HepG2 (cell line): Measurements from ENCODE around the gene CAVIN1. TPM values are rescaled to one million over a fixed set of nuclear protein-coding genes. Genes with fewer than 3 reads are reported as not detected.
A peak's percentile ranks its signal among the peaks of the same experiment; 100 is the strongest.
"Not testable (repeated sequence)": the region's sequence is repeated elsewhere in the genome, so short reads cannot be mapped to it uniquely, and the experiment has no call there.

Source experiments
- ATAC-seq: fragments of 200-7000 bp; cut with Tn5 transposase; 3 replicates; pipeline ENCODE4 v1.9.1; 2020; ENCODE audit warnings: mild to moderate bottlenecking, moderate library complexity
- BruUV-seq: library from RNA; stranded (reverse); fragments of 400-500 nt; replicated peaks from 2 replicates; lab custom pipeline; 2021; lab: Mats Ljungman, UMichigan
- CTCF ChIA-PET: fragments of 300-600 bp; formaldehyde crosslinking; extraction: SDS; loops from one replicate; lab custom pipeline; 2021; ENCODE audit warnings: low total read pairs, inconsistent platforms, low intra/inter-chr PET ratio; lab: Yijun Ruan, JAX
- POLR2A ChIA-PET: fragments of 350-600 bp; sonication (Branson Sonifier 250); formaldehyde crosslinking; loops from one replicate; lab custom pipeline; 2020; ENCODE audit warnings: antibody characterized with exemption, inconsistent platforms; lab: Yijun Ruan, JAX
- DNase-seq: peaks from one replicate; pipeline ENCODE4 v3.0.0-alpha.2; 2015; ENCODE audit warnings: low spot score
- FAIRE-seq: peaks from 3 replicates; lab custom pipeline; 2011; peaks lifted over from hg19 to GRCh38; lab: Jason Lieb, UNC
- H2AFZ ChIP-seq: one replicate; pipeline ENCODE4 v1.6.1; 2011; ENCODE audit warnings: low read length, inconsistent platforms
- H3K27ac ChIP-seq: fragments of 300-600 bp; 3 replicates; pipeline ENCODE4 v1.8.0; 2011; ENCODE audit warnings: mixed run types, mild to moderate bottlenecking, mixed read lengths, low read length, inconsistent platforms; ENCODE audit not compliant: insufficient read depth; ENCODE audit errors: extremely low read length
- H3K27me3 ChIP-seq, 2 experiments: fragments of 200-600 bp in 1 of 2; 2 replicates in 1 of 2; 3 replicates in 1 of 2; pipeline versions ENCODE4 v1.6.0 to v1.8.0; 2011; ENCODE audit warnings: low read length in 2 of 2, mild to moderate bottlenecking in 2 of 2, moderate library complexity in 2 of 2, inconsistent platforms in 1 of 2; ENCODE audit not compliant: insufficient read depth in 2 of 2, control insufficient read depth in 1 of 2
- H3K36me3 ChIP-seq, 2 experiments: fragments of 200-600 bp in 1 of 2; replicated peaks in 1 of 2; 2 replicates in 1 of 2; 3 replicates in 1 of 2; pipeline versions ENCODE4 v1.5.1 to v1.8.0; 2011; ENCODE audit warnings: low read length in 2 of 2, inconsistent platforms in 1 of 2; ENCODE audit not compliant: insufficient read depth in 2 of 2, control insufficient read depth in 1 of 2
- H3K4me1 ChIP-seq: 2 replicates; pipeline ENCODE4 v1.5.1; 2012; ENCODE audit warnings: low read length, inconsistent platforms; ENCODE audit not compliant: insufficient read depth
- H3K4me2 ChIP-seq: 2 replicates; pipeline ENCODE4 v1.6.0; 2011; ENCODE audit warnings: low read depth, low read length, inconsistent platforms
- H3K4me3 ChIP-seq, 3 experiments: fragments of 200-600 bp in 1 of 3; sonication (generic), shearing (Covaris generic) in 1 of 3; replicated peaks in 1 of 3; 2 replicates each; pipeline ENCODE4 v1.5.1; 2011 to 2016; ENCODE audit warnings: low read length in 3 of 3, inconsistent platforms in 2 of 3, low read depth in 2 of 3, mild to moderate bottlenecking in 2 of 3, control low read depth in 1 of 3, mixed read lengths in 1 of 3; ENCODE audit not compliant: insufficient read depth in 1 of 3
- H3K79me2 ChIP-seq: one replicate; pipeline ENCODE4 v1.6.1; 2011; ENCODE audit warnings: low read length, inconsistent platforms; ENCODE audit not compliant: insufficient read depth
- H3K9ac ChIP-seq: 2 replicates; pipeline ENCODE4 v1.6.0; 2011; ENCODE audit warnings: mild to moderate bottlenecking, low read depth, low read length, inconsistent platforms; ENCODE audit not compliant: insufficient read depth
- H3K9me3 ChIP-seq: 2 replicates; pipeline ENCODE4 v1.5.1; 2012; ENCODE audit warnings: mild to moderate bottlenecking, low read length
- H4K20me1 ChIP-seq: 2 replicates; pipeline ENCODE4 v1.6.0; 2011; ENCODE audit warnings: inconsistent platforms, mild to moderate bottlenecking, low read length, moderate library complexity; ENCODE audit not compliant: insufficient read depth
- CEBPG ChIP-seq: IDR thresholded peaks from 2 replicates; pipeline ENCODE4 v1.6.1; 2016
- GFI1 ChIP-seq: sonication (generic); formaldehyde crosslinking; IDR thresholded peaks from 2 replicates; pipeline ENCODE4 v1.5.0; 2020; ENCODE audit warnings: missing genetic modification reagents, mild to moderate bottlenecking, borderline replicate concordance
- TEAD3 ChIP-seq: optimal IDR thresholded peaks from 2 replicates; pipeline ENCODE3; 2016; ENCODE audit warnings: borderline replicate concordance
- ZMYM3 ChIP-seq: sonication (generic); formaldehyde crosslinking; IDR thresholded peaks from 2 replicates; pipeline ENCODE4 v1.5.1; 2020; ENCODE audit warnings: mild to moderate bottlenecking, missing genetic modification reagents
- ZNF292 ChIP-seq: sonication (generic); formaldehyde crosslinking; IDR thresholded peaks from 2 replicates; pipeline ENCODE4 v1.8.1; 2022; ENCODE audit warnings: mild to moderate bottlenecking, low read depth, missing genetic modification reagents, borderline replicate concordance
- ZNF460 ChIP-seq: sonication (generic); formaldehyde crosslinking; IDR thresholded peaks from 2 replicates; pipeline ENCODE4 v1.5.1; 2020; ENCODE audit warnings: missing genetic modification reagents, mild to moderate bottlenecking, borderline replicate concordance
- WGBS: methylation state at CpG from one replicate; pipeline ENCODE4 v1.1.6; 2017; ENCODE audit warnings: low lambda C conversion rate; 5-methylcytosine and 5-hydroxymethylcytosine counted together
- in situ Hi-C: cut with HindIII; loops from 2 replicates; pipeline ENCODE4 v1.10.0; 2017; ENCODE audit warnings: low pct_unique_long_range_greater_than_20kb; ENCODE audit not compliant: extremely low pct_ligation_motif_present
- intact Hi-C: fragments of 100-400 bp; cut with micrococcal nuclease; formaldehyde crosslinking; loops from one replicate; pipeline ENCODE4 v1.10.0; 2022; ENCODE audit not compliant: unreplicated experiment
- polyA plus RNA-seq, 8 experiments: library from polyadenylated mRNA; depleted of rRNA in 3 of 8; stranded (reverse) in 7 of 8; unstranded in 1 of 8; fragments of >200 nt; fragmentation: Illumina TruSeq in 4 of 8; extraction: Trizol in 4 of 8; gene quantifications; 2 replicates each; pipeline versions ENCODE4 v1.2.1 to v1.2.3, GENCODE V29; 2011 to 2016; ENCODE audit warnings: low read depth in 4 of 8, missing spikeins in 1 of 8, mixed read lengths in 1 of 8; ENCODE audit not compliant: insufficient read depth in 1 of 8
- total RNA-seq, 5 experiments: library from RNA; depleted of rRNA; stranded (reverse); fragments of >200 nt; fragmentation: Illumina TruSeq; extraction: Trizol; gene quantifications; 2 replicates each; pipeline ENCODE4 v1.2.3, GENCODE V29; 2016; ENCODE audit warnings: low read depth in 1 of 5
- TF ChIP-seq, protein P1 (sequence below): sonication (generic); formaldehyde crosslinking; IDR thresholded peaks from 2 replicates; pipeline ENCODE4 v1.5.0; 2020; ENCODE audit warnings: missing genetic modification reagents
- TF ChIP-seq, protein P2 (sequence below): IDR thresholded peaks from 2 replicates; pipeline ENCODE4 v1.4.0; 2020; ENCODE audit warnings: mild to moderate bottlenecking, missing genetic modification reagents
- TF ChIP-seq, protein P3 (sequence below): sonication (generic); formaldehyde crosslinking; IDR thresholded peaks from 2 replicates; pipeline ENCODE4 v1.5.0; 2020; ENCODE audit warnings: mild to moderate bottlenecking, missing genetic modification reagents

Gene CAVIN1
- total and polyA plus RNA-seq, 2 of the 13 experiments (the other 11 are each of a cell fraction or from before 2014, with no cell fraction given), result 15.9 to 25.5 TPM

DNA sequence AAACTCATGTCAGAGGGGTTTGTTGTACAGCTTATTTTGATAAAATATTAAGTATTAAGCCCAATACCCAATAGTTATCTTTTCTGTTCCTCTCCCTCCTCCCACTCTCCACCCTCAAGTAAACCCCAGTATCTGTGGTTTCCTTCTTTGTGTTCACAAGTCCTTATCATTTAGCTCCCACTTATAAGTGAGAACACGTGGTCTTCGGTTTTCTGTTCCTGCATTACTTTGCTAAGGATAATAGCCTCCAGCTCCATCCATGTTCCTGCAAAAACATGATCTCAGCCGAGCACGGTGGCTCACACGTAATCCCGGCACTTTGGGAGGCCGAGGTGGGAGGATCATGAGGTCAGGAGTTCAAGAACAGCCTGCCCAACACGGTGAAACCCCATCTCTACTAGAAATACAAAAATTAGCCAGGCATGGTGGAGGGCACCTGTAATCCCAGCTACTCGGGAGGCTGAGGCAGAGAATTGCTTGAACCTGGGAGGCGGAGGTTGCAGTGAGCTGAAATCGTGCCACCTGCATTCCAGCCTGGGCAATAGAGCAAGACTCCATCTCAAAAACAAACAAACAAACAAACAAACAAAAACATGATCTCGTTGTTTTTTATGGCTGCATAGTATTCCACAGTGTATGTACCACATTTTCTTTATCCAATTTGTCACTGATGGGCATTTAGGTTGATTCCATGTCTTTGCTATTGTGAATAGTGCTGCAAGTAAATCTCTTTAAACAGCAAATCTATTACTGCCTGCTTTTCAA is 54.1 kb downstream of the CAVIN1 start:
- H3K4me3 ChIP-seq, H3K4me2 ChIP-seq, CTCF ChIA-PET, H2AFZ ChIP-seq, intact Hi-C loops, H3K27ac ChIP-seq, H3K36me3 ChIP-seq, H3K27me3 ChIP-seq, DNase-seq, BruUV-seq, FAIRE-seq, ATAC-seq, H3K9me3 ChIP-seq, in situ Hi-C loops, H3K9ac ChIP-seq: not testable (repeated sequence)
- H3K4me1 ChIP-seq, result peaks cover 35% of the 10 kb centered on the region
- POLR2A ChIA-PET, result interaction anchor here (3.6 kb wide), 1 partner anchor 20 kb away, joined by 10 read pairs; the partner anchor contains the start of gene STAT3
- TF ChIP-seq, protein P1, sequence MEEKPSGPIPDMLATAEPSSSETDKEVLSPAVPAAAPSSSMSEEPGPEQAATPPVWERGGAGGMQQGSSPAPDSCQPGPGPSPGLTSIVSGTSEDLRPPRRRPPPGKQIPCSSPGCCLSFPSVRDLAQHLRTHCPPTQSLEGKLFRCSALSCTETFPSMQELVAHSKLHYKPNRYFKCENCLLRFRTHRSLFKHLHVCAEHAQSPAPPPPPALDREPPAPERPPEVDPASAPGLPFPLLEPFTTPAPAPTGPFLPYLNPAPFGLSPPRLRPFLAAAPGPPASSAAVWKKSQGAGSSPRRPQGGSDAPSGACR, result 0 out of 2 replicates have a peak, but pooled peaks have one; percentile 23
- peaks cover 66% of the 10 kb centered on the region for H3K79me2 ChIP-seq
- peaks cover 19% of the 10 kb centered on the region for H4K20me1 ChIP-seq
- WGBS, result 82% methylated on average over 12 of the region's 12 CpGs

DNA sequence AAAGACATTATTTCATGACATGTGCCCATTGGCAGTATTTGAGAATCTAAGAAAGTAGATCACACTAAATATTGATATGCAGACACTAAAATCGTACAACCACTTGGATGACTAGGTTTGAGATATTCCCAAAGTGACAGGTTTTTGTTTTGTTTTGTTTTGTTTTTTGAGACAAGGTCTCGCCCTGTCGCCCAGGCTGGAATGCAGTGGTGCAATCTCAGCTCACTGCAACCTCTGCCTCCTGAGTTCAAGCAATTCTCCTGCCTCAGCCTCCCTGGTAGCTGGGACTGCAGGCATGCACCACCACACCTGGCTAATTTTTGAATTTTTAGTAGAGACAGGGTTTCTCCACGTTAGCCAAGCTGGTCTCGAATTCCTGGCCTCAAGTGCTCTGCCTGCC is 54.7 kb downstream of the CAVIN1 start:
- H3K9ac ChIP-seq, result not testable (repeated sequence)
- peak; percentile 59; the same call in 1 of the 2 replicates for TF ChIP-seq ZMYM3 (CRISPR knock-in tag)
- peak; percentile 88 for TF ChIP-seq TEAD3 (CRISPR knock-in tag)
- TF ChIP-seq ZNF460 (CRISPR knock-in tag), result peak; percentile 91
- TF ChIP-seq CEBPG (CRISPR knock-in tag), result peak; percentile 59
- TF ChIP-seq ZNF292 (CRISPR knock-in tag), result 0 out of 2 replicates have a peak, but pooled peaks have one; percentile 18
- TF ChIP-seq GFI1, result peak; percentile 51; the same call in 1 of the 2 replicates
- TF ChIP-seq, protein P2, sequence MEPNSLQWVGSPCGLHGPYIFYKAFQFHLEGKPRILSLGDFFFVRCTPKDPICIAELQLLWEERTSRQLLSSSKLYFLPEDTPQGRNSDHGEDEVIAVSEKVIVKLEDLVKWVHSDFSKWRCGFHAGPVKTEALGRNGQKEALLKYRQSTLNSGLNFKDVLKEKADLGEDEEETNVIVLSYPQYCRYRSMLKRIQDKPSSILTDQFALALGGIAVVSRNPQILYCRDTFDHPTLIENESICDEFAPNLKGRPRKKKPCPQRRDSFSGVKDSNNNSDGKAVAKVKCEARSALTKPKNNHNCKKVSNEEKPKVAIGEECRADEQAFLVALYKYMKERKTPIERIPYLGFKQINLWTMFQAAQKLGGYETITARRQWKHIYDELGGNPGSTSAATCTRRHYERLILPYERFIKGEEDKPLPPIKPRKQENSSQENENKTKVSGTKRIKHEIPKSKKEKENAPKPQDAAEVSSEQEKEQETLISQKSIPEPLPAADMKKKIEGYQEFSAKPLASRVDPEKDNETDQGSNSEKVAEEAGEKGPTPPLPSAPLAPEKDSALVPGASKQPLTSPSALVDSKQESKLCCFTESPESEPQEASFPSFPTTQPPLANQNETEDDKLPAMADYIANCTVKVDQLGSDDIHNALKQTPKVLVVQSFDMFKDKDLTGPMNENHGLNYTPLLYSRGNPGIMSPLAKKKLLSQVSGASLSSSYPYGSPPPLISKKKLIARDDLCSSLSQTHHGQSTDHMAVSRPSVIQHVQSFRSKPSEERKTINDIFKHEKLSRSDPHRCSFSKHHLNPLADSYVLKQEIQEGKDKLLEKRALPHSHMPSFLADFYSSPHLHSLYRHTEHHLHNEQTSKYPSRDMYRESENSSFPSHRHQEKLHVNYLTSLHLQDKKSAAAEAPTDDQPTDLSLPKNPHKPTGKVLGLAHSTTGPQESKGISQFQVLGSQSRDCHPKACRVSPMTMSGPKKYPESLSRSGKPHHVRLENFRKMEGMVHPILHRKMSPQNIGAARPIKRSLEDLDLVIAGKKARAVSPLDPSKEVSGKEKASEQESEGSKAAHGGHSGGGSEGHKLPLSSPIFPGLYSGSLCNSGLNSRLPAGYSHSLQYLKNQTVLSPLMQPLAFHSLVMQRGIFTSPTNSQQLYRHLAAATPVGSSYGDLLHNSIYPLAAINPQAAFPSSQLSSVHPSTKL (CRISPR knock-in tag), result 0 out of 2 replicates have a peak, but pooled peaks have one; percentile 9
- TF ChIP-seq, protein P3, sequence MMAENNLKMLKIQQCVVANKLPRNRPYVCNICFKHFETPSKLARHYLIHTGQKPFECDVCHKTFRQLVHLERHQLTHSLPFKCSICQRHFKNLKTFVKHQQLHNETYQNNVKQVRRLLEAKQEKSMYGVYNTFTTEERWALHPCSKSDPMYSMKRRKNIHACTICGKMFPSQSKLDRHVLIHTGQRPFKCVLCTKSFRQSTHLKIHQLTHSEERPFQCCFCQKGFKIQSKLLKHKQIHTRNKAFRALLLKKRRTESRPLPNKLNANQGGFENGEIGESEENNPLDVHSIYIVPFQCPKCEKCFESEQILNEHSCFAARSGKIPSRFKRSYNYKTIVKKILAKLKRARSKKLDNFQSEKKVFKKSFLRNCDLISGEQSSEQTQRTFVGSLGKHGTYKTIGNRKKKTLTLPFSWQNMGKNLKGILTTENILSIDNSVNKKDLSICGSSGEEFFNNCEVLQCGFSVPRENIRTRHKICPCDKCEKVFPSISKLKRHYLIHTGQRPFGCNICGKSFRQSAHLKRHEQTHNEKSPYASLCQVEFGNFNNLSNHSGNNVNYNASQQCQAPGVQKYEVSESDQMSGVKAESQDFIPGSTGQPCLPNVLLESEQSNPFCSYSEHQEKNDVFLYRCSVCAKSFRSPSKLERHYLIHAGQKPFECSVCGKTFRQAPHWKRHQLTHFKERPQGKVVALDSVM (CRISPR knock-in tag), result peak; percentile 81
- TF ChIP-seq, all 625 proteins: peak for 8; not testable (repeated sequence) for 617
- DNase-seq, CTCF ChIA-PET, H3K27ac ChIP-seq, BruUV-seq, ATAC-seq, FAIRE-seq, H2AFZ ChIP-seq, H3K36me3 ChIP-seq, H3K4me3 ChIP-seq, H3K9me3 ChIP-seq, H3K27me3 ChIP-seq, H3K4me2 ChIP-seq, intact Hi-C loops, in situ Hi-C loops: not testable (repeated sequence)
- Histone ChIP-seq H3K79me2 (peaks cover 70% of the 10 kb centered on the region), H4K20me1 (peaks cover 19% of the 10 kb centered on the region), H3K4me1 (peaks cover 35% of the 10 kb centered on the region)
- POLR2A ChIA-PET, result interaction anchor here (3.6 kb wide), 1 partner anchor 21 kb away, joined by 10 read pairs; the partner anchor contains the start of gene STAT3
- WGBS, result 58% methylated on average over 5 of the region's 5 CpGs
